SK-N-SH (cell line): ENCODE data around the gene BORCS6. TPM values are rescaled to one million over a fixed set of nuclear protein-coding genes. Genes with fewer than 3 reads are reported as not detected.

Source experiments
- CTCF ChIA-PET: fragments of 300-600, 350-600 bp; formaldehyde crosslinking; extraction: SDS; loops from one replicate; lab custom pipeline; 2021; lab: Yijun Ruan, JAX
- POLR2A ChIA-PET: fragments of 350-600 bp; sonication (Branson Sonifier 250); formaldehyde crosslinking; extraction: SDS; loops from one replicate; lab custom pipeline; 2020; ENCODE audit warnings: antibody characterized with exemption, inconsistent platforms; lab: Yijun Ruan, JAX
- DNase-seq: peaks from one replicate; pipeline ENCODE4 v3.0.0; 2012
- H2AFZ ChIP-seq: fragments of 200-600 bp; sonication (generic); 2 replicates; pipeline ENCODE4 v1.8.1; 2016; ENCODE audit warnings: antibody characterized with exemption, mild to moderate bottlenecking, low read depth
- H3F3A ChIP-seq: fragments of 200-600 bp; sonication (generic); replicated peaks from 2 replicates; pipeline ENCODE3; 2016; ENCODE audit warnings: antibody characterized with exemption, mild to moderate bottlenecking; ENCODE audit not compliant: insufficient read depth
- H3K27ac ChIP-seq, 2 experiments: fragments of 200-500 bp in 1 of 2; fragments of 200-600 bp in 1 of 2; sonication (Bioruptor generic) in 1 of 2; sonication (generic), shearing (Covaris generic) in 1 of 2; 2 replicates each; pipeline versions ENCODE4 v1.5.1 to v1.6.1; 2014 to 2016; ENCODE audit warnings: low read depth in 2 of 2, inconsistent platforms in 1 of 2, low read length in 1 of 2, mild to moderate bottlenecking in 1 of 2, mixed read lengths in 1 of 2
- H3K27me3 ChIP-seq: fragments of 200-600 bp; sonication (generic), shearing (Covaris generic); 2 replicates; pipeline ENCODE4 v1.6.1; 2016; ENCODE audit warnings: mixed run types; ENCODE audit not compliant: insufficient read depth
- H3K36me3 ChIP-seq, 2 experiments: fragments of 200-500 bp in 1 of 2; fragments of 200-600 bp in 1 of 2; sonication (Bioruptor generic) in 1 of 2; sonication (generic) in 1 of 2; replicated peaks in 1 of 2; 2 replicates each; pipeline versions ENCODE3 to v1.5.1; 2014 to 2016; ENCODE audit warnings: low read length in 1 of 2, mild to moderate bottlenecking in 1 of 2; ENCODE audit not compliant: insufficient read depth in 2 of 2, control insufficient read depth in 1 of 2
- H3K4me1 ChIP-seq, 2 experiments: fragments of 200-500 bp in 1 of 2; fragments of 200-600 bp in 1 of 2; sonication (Bioruptor generic) in 1 of 2; sonication (generic), shearing (Covaris generic) in 1 of 2; 2 replicates each; pipeline versions ENCODE4 v1.5.1 to v1.6.1; 2014 to 2016; ENCODE audit warnings: low read depth in 1 of 2, low read length in 1 of 2, mixed run types in 1 of 2; ENCODE audit not compliant: insufficient read depth in 2 of 2, control insufficient read depth in 1 of 2
- H3K4me2 ChIP-seq: fragments of 200-600 bp; sonication (generic), shearing (Covaris generic); 2 replicates; pipeline ENCODE4 v1.6.1; 2017; ENCODE audit warnings: mixed run types
- H3K4me3 ChIP-seq, 2 experiments: fragments of 200-500 bp in 1 of 2; fragments of 200-600 bp in 1 of 2; sonication (Bioruptor generic) in 1 of 2; sonication (generic), shearing (Covaris generic) in 1 of 2; 2 replicates each; pipeline versions ENCODE4 v1.5.1 to v1.8.1; 2014 to 2016; ENCODE audit warnings: low read depth in 2 of 2, inconsistent platforms in 1 of 2, low read length in 1 of 2, mild to moderate bottlenecking in 1 of 2, mixed read lengths in 1 of 2, moderate library complexity in 1 of 2
- H3K79me2 ChIP-seq: fragments of 200-600 bp; sonication (generic); 2 replicates; pipeline ENCODE4 v1.8.1; 2017; ENCODE audit warnings: mild to moderate bottlenecking; ENCODE audit not compliant: insufficient read depth
- H3K9ac ChIP-seq: fragments of 200-600 bp; sonication (generic); 2 replicates; pipeline ENCODE4 v1.6.1; 2017; ENCODE audit warnings: mixed run types
- H3K9me2 ChIP-seq: fragments of 200-600 bp; sonication (generic); 2 replicates; pipeline ENCODE4 v1.6.1; 2017; ENCODE audit warnings: mixed run types
- H3K9me3 ChIP-seq: fragments of 200-600 bp; sonication (generic); 2 replicates; pipeline ENCODE4 v1.6.1; 2017; ENCODE audit warnings: mixed run types, mild to moderate bottlenecking, moderate library complexity
- H4K20me1 ChIP-seq: fragments of 200-600 bp; sonication (generic); 2 replicates; pipeline ENCODE4 v1.6.1; 2017; ENCODE audit warnings: mild to moderate bottlenecking, mixed run types; ENCODE audit not compliant: insufficient read depth
- CHD2 ChIP-seq: fragments of 150-350 bp; IDR thresholded peaks from 2 replicates; pipeline ENCODE4 v1.6.1; 2018; ENCODE audit warnings: low read length; ENCODE audit not compliant: partially characterized antibody
- ELF1 ChIP-seq: IDR thresholded peaks from 2 replicates; pipeline ENCODE4 v1.4.0; 2012
- EP300 ChIP-seq, 2 experiments: IDR thresholded peaks; 2 replicates each; pipeline versions ENCODE4 v1.4.0 to v1.6.1; 2012; ENCODE audit warnings: borderline replicate concordance in 1 of 2, low read depth in 1 of 2, low read length in 1 of 2
- FOSL2 ChIP-seq: IDR thresholded peaks from 2 replicates; pipeline ENCODE4 v1.4.0; 2012; ENCODE audit warnings: low read depth, mild to moderate bottlenecking, moderate library complexity, borderline replicate concordance
- FOXM1 ChIP-seq: IDR thresholded peaks from 2 replicates; pipeline ENCODE4 v1.4.0; 2012; ENCODE audit warnings: low read depth, mild to moderate bottlenecking
- JUND ChIP-seq: IDR thresholded peaks from 2 replicates; pipeline ENCODE4 v1.4.0; 2012
- MXI1 ChIP-seq: IDR thresholded peaks from 2 replicates; pipeline ENCODE4 v1.6.1; 2012; ENCODE audit warnings: mild to moderate bottlenecking, low read depth, low read length, improper control_type of control experiment
- NRF1 ChIP-seq: IDR thresholded peaks from 2 replicates; pipeline ENCODE4 v1.6.1; 2012; ENCODE audit warnings: low read depth, mild to moderate bottlenecking, low read length
- POLR2AphosphoS5 ChIP-seq: IDR thresholded peaks from 2 replicates; pipeline ENCODE4 v1.6.1; 2012; ENCODE audit warnings: low read depth, low read length
- RFX5 ChIP-seq: IDR thresholded peaks from 2 replicates; pipeline ENCODE4 v1.6.1; 2012; ENCODE audit warnings: mild to moderate bottlenecking, improper control_type of control experiment, low read length
- SIN3A ChIP-seq: IDR thresholded peaks from 2 replicates; pipeline ENCODE4 v1.6.1; 2012; ENCODE audit warnings: low read depth, mild to moderate bottlenecking, low read length, moderate library complexity, borderline replicate concordance
- SMC3 ChIP-seq: IDR thresholded peaks from 2 replicates; pipeline ENCODE4 v1.6.1; 2012; ENCODE audit warnings: low read depth, low read length, improper control_type of control experiment
- TAF1 ChIP-seq: IDR thresholded peaks from 2 replicates; pipeline ENCODE4 v1.6.1; 2012; ENCODE audit warnings: low read depth, mild to moderate bottlenecking, low read length, moderate library complexity, borderline replicate concordance
- TCF12 ChIP-seq: IDR thresholded peaks from 2 replicates; pipeline ENCODE4 v1.4.0; 2012
- TEAD4 ChIP-seq: IDR thresholded peaks from 2 replicates; pipeline ENCODE4 v1.4.0; 2012; ENCODE audit warnings: mild to moderate bottlenecking, borderline replicate concordance; ENCODE audit not compliant: insufficient read depth
- WGBS: methylation state at CpG from one replicate; pipeline ENCODE4 v1.1.6; 2017; ENCODE audit warnings: low lambda C conversion rate; 5-methylcytosine and 5-hydroxymethylcytosine counted together
- polyA plus RNA-seq, 3 experiments: library from polyadenylated mRNA; depleted of rRNA; stranded (reverse); fragments of >200 nt; gene quantifications; 2 replicates each; pipeline ENCODE4 v1.2.3, GENCODE V29; 2012
- TF ChIP-seq, protein P1 (sequence below): IDR thresholded peaks from 2 replicates; pipeline ENCODE4 v1.4.0; 2012; ENCODE audit warnings: low read depth, borderline replicate concordance
- TF ChIP-seq, protein P2 (sequence below): fragments of 200-600 bp; sonication (generic); IDR thresholded peaks from 2 replicates; pipeline ENCODE4 v1.6.1; 2017; ENCODE audit warnings: antibody characterized with exemption, mild to moderate bottlenecking, moderate library complexity
- TF ChIP-seq, protein P3 (sequence below): IDR thresholded peaks from 2 replicates; pipeline ENCODE4; 2012
- TF ChIP-seq, protein P4 (sequence below): IDR thresholded peaks from 2 replicates; pipeline ENCODE4 v1.4.0; 2012; ENCODE audit warnings: low read depth, borderline replicate concordance

Gene BORCS6
- polyA plus RNA-seq, 1 of the 3 experiments (the other 2 are of a cell fraction): 4.3 TPM

DNA sequence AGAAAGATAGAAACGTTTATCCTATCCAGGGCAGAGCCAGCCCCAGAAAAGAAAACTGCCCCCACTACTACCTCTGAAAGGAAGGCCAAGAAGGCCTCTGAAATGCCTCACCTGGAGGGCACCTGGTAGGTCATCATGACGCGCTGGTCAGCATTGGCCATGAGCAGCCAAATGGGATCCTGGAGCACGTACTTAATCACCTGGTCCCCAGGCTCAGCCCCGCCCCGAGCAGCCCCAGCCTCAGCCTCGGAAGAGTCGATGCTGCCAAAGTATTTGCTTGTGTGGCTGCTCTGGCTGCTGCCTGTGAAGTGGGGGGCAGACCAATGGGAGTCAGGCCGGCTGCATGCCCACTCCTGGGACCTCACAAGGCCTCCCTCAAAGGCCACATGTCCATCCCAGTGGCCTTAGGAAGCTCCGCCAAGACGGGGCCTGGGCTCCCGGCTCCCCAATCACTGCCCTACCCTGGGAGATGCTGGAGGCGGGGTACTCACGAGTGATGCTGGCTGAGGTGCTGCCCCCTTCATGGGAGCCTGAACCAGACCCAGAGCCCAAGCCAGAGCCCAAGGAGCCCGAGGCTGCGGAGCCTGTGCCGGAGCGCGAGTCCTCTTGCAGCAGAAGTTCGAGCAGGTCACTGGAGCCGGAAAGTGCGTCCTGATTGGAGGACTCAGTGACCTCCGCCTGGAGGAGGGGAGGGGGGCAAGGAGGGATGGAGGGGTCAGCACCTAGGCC is 47.7 kb downstream of the BORCS6 start:
- Histone ChIP-seq H2AFZ (no peak overlapping the region), H3K4me1 (peaks cover 0 to 5% of the 10 kb centered on the region in 2 experiments; a peak in 1 of 4 replicates), H3K27me3 (no peaks in the 10 kb centered on the region), H3K9ac (no peak overlapping the region), H3K4me3 (no peak overlapping the region), H3K9me3 (no peaks in the 10 kb centered on the region), H3K27ac (no peak overlapping the region), H4K20me1 (peaks cover 8% of the 10 kb centered on the region; the same call in 1 of the 2 replicates), H3K9me2 (no peaks in the 10 kb centered on the region), H3K36me3 (peaks cover 20 to 53% of the 10 kb centered on the region in 2 experiments), H3K79me2 (no peaks in the 10 kb centered on the region), H3K4me2 (no peak overlapping the region), H3F3A (peaks cover 27% of the 10 kb centered on the region)
- WGBS: 88% methylated on average over 12 of the region's 23 CpGs
- TF ChIP-seq TAF1 (no peak), TEAD4 (no peak), POLR2AphosphoS5 (no peak), SIN3A (no peak)
- TF ChIP-seq, protein P1, sequence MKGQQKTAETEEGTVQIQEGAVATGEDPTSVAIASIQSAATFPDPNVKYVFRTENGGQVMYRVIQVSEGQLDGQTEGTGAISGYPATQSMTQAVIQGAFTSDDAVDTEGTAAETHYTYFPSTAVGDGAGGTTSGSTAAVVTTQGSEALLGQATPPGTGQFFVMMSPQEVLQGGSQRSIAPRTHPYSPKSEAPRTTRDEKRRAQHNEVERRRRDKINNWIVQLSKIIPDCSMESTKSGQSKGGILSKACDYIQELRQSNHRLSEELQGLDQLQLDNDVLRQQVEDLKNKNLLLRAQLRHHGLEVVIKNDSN: no peak
- TF ChIP-seq, protein P2, sequence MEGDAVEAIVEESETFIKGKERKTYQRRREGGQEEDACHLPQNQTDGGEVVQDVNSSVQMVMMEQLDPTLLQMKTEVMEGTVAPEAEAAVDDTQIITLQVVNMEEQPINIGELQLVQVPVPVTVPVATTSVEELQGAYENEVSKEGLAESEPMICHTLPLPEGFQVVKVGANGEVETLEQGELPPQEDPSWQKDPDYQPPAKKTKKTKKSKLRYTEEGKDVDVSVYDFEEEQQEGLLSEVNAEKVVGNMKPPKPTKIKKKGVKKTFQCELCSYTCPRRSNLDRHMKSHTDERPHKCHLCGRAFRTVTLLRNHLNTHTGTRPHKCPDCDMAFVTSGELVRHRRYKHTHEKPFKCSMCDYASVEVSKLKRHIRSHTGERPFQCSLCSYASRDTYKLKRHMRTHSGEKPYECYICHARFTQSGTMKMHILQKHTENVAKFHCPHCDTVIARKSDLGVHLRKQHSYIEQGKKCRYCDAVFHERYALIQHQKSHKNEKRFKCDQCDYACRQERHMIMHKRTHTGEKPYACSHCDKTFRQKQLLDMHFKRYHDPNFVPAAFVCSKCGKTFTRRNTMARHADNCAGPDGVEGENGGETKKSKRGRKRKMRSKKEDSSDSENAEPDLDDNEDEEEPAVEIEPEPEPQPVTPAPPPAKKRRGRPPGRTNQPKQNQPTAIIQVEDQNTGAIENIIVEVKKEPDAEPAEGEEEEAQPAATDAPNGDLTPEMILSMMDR: no peak
- TF ChIP-seq, protein P3, sequence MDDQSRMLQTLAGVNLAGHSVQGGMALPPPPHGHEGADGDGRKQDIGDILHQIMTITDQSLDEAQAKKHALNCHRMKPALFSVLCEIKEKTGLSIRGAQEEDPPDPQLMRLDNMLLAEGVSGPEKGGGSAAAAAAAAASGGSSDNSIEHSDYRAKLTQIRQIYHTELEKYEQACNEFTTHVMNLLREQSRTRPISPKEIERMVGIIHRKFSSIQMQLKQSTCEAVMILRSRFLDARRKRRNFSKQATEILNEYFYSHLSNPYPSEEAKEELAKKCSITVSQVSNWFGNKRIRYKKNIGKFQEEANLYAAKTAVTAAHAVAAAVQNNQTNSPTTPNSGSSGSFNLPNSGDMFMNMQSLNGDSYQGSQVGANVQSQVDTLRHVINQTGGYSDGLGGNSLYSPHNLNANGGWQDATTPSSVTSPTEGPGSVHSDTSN: no peak
- CTCF ChIA-PET: interaction anchor here (1.4 to 9.5 kb wide), 4 partner anchors 16 to 69 kb away, joined by 3 to 98 read pairs (median 26); partner anchors contain the start of genes ALOXE3 and VAMP2
- DNase-seq: no peak
- POLR2A ChIA-PET: no interaction called here

DNA sequence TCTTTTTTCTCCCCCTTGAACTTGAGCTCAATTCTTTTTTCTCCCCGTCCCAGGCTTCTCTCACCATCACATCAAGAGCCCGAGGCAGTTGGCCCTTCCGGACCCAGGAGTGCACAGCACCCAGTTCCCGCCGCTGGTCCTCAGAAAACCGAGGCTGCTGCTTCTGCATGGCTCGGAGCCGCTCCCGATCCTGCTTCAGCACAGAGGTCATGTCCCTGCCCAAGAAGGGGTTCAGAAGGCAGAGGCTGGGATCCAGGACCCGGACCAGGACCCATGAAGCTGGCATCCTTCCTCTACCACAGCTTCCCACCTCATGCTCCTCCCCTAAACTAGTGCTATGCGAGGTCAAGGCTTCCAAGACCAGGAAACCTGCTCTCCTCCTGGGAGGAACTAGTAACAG is 48.2 kb downstream of the BORCS6 start:
- no peak for TF ChIP-seq ELF1
- no peak for TF ChIP-seq EP300 (IDR thresholded peaks at IDR 0.05; ENCODE audit: borderline replicate concordance in 1 of 2, low read depth in 1 of 2, low read length in 1 of 2)
- TF ChIP-seq RFX5: no peak
- TF ChIP-seq NRF1: no peak
- TF ChIP-seq, protein P4, sequence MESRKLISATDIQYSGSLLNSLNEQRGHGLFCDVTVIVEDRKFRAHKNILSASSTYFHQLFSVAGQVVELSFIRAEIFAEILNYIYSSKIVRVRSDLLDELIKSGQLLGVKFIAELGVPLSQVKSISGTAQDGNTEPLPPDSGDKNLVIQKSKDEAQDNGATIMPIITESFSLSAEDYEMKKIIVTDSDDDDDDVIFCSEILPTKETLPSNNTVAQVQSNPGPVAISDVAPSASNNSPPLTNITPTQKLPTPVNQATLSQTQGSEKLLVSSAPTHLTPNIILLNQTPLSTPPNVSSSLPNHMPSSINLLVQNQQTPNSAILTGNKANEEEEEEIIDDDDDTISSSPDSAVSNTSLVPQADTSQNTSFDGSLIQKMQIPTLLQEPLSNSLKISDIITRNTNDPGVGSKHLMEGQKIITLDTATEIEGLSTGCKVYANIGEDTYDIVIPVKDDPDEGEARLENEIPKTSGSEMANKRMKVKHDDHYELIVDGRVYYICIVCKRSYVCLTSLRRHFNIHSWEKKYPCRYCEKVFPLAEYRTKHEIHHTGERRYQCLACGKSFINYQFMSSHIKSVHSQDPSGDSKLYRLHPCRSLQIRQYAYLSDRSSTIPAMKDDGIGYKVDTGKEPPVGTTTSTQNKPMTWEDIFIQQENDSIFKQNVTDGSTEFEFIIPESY: no peak
- TF ChIP-seq FOSL2: no peak
- TF ChIP-seq MXI1: no peak
- TF ChIP-seq TCF12: no peak
- no peak for TF ChIP-seq FOXM1
- TF ChIP-seq CHD2: no peak
- TF ChIP-seq SMC3: no peak
- TF ChIP-seq, protein P1: no peak
- TF ChIP-seq, protein P3: no peak
- TF ChIP-seq JUND: no peak
- CTCF ChIA-PET: interaction anchor here (0.6 to 9.5 kb wide), 5 partner anchors 17 to 1522 kb away, joined by 3 to 98 read pairs (median 3); partner anchors contain the start of genes ALOXE3 and VAMP2
- H3K4me2 ChIP-seq: no peak overlapping the region
- H3K27ac ChIP-seq: no peak overlapping the region
- no peaks in the 10 kb centered on the region for H3K9me2 ChIP-seq
- no peaks in the 10 kb centered on the region for H3K79me2 ChIP-seq
- H2AFZ ChIP-seq: no peak overlapping the region
- peaks cover 0 to 5% of the 10 kb centered on the region in 2 experiments; a peak in 1 of 4 replicates for H3K4me1 ChIP-seq
- no peak overlapping the region for H3K4me3 ChIP-seq
- no peak for DNase-seq
- POLR2A ChIA-PET: interaction anchor here (1.7 kb wide), 1 partner anchor 15 kb away, joined by 6 read pairs; no protein-coding TSS in a partner anchor
- peaks cover 27% of the 10 kb centered on the region for H3F3A ChIP-seq
- H4K20me1 ChIP-seq: peaks cover 8% of the 10 kb centered on the region; the same call in 1 of the 2 replicates
- no peak overlapping the region for H3K9ac ChIP-seq
- H3K27me3 ChIP-seq: no peaks in the 10 kb centered on the region
- H3K36me3 ChIP-seq: peaks cover 20 to 47% of the 10 kb centered on the region in 2 experiments
- no peaks in the 10 kb centered on the region for H3K9me3 ChIP-seq
- 96% methylated on average over 9 of the region's 11 CpGs for WGBS
